ENCODE data around the gene KIF22. TPM values are rescaled to one million over a fixed set of nuclear protein-coding genes. Genes with fewer than 3 reads are reported as not detected.
A peak's percentile ranks its signal among the peaks of the same experiment; 100 is the strongest.

The KIF22 gene
- total RNA-seq, 1 experiment from 2014 or later: 171 TPM

- in situ Hi-C loops (cut with HindIII; ENCODE audit: low sequenced_read_pairs): no loop called here
- DNase-seq (ENCODE audit: low spot score): peak; percentile 98
Observed at GRCh38 chr16:29811170-29811895, 20.8 kb downstream of the KIF22 start.

- in situ Hi-C loops (cut with HindIII; ENCODE audit: low sequenced_read_pairs): no loop called here
- DNase-seq (ENCODE audit: low spot score): peak; percentile 90
Observed at GRCh38 chr16:29811896-29812665, 21.5 kb downstream of the KIF22 start, which contains the start of gene PRRT2. Gene PRRT2, plus strand, starts transcription at chr16:29812193. Its CDS starts 862 bp downstream, at chr16:29813055.

- in situ Hi-C loops (cut with HindIII; ENCODE audit: low sequenced_read_pairs): no loop called here
- no peak for DNase-seq (ENCODE audit: low spot score)
Observed at GRCh38 chr16:29812754-29813643, 22.4 kb downstream of the KIF22 start.

GRCh38 chr16:29813644-29814562 is 23.4 kb downstream of the KIF22 start:
- DNase-seq (ENCODE audit: low spot score): no peak
- in situ Hi-C loops (cut with HindIII; ENCODE audit: low sequenced_read_pairs): no loop called here

- in situ Hi-C loops (cut with HindIII; ENCODE audit: low sequenced_read_pairs): no loop called here
- DNase-seq (ENCODE audit: low spot score): no peak
Observed at GRCh38 chr16:29814592-29814991, 24.0 kb downstream of the KIF22 start.

- DNase-seq (ENCODE audit: low spot score): no peak
- in situ Hi-C loops (cut with HindIII; ENCODE audit: low sequenced_read_pairs): no loop called here
Observed at GRCh38 chr16:29815032-29815721, 24.6 kb downstream of the KIF22 start.

GRCh38 chr16:29815793-29816693 is 25.5 kb downstream of the KIF22 start, which contains the start of gene PAGR1:
Gene PAGR1, plus strand, starts transcription at chr16:29816152. Its CDS starts 374 bp downstream, at chr16:29816526.
- DNase-seq (ENCODE audit: low spot score): peak; percentile 99
- in situ Hi-C loops (cut with HindIII; ENCODE audit: low sequenced_read_pairs): no loop called here

- in situ Hi-C loops (cut with HindIII; ENCODE audit: low sequenced_read_pairs): no loop called here
- no peak for DNase-seq (ENCODE audit: low spot score)
Observed at GRCh38 chr16:29816694-29817441, 26.3 kb downstream of the KIF22 start.

GRCh38 chr16:29818082-29818481 is 27.5 kb downstream of the KIF22 start:
- in situ Hi-C loops (cut with HindIII; ENCODE audit: low sequenced_read_pairs): no loop called here
- no peak for DNase-seq (ENCODE audit: low spot score)

GRCh38 chr16:29819506-29819905 is 29.0 kb downstream of the KIF22 start:
- no peak for DNase-seq (ENCODE audit: low spot score)
- in situ Hi-C loops (cut with HindIII; ENCODE audit: low sequenced_read_pairs): no loop called here

GRCh38 chr16:29820271-29820701 is 29.7 kb downstream of the KIF22 start, which contains the start of gene MVP:
Gene MVP, plus strand, starts transcription at chr16:29820462. Its CDS starts 10,088 bp downstream, at chr16:29830550.
- in situ Hi-C loops (cut with HindIII; ENCODE audit: low sequenced_read_pairs): no loop called here
- DNase-seq (ENCODE audit: low spot score): no peak

- in situ Hi-C loops (cut with HindIII; ENCODE audit: low sequenced_read_pairs): no loop called here
- no peak for DNase-seq (ENCODE audit: low spot score)
Observed at GRCh38 chr16:29820730-29821642, 30.4 kb downstream of the KIF22 start.

GRCh38 chr16:29821643-29822115 is 31.1 kb downstream of the KIF22 start:
- in situ Hi-C loops (cut with HindIII; ENCODE audit: low sequenced_read_pairs): no loop called here
- no peak for DNase-seq (ENCODE audit: low spot score)

GRCh38 chr16:29824589-29825144 is 34.1 kb downstream of the KIF22 start:
- in situ Hi-C loops (cut with HindIII; ENCODE audit: low sequenced_read_pairs): no loop called here
- DNase-seq (ENCODE audit: low spot score): no peak

Data from G401 (cell line).